IMR-90 (cell line): ENCODE measurements around the gene LYRM4. TPM values are rescaled to one million over a fixed set of nuclear protein-coding genes. Genes with fewer than 3 reads are reported as not detected.
A peak's percentile ranks its signal among the peaks of the same experiment; 100 is the strongest.

Source experiments
- ATAC-seq: fragments of 200-7000 bp; cut with Tn5 transposase; 2 replicates; pipeline ENCODE4 v1.9.1; 2020; ENCODE audit warnings: low read depth, mild to moderate bottlenecking, moderate library complexity
- BruUV-seq: library from RNA; stranded (reverse); fragments of 400-500 nt; replicated peaks from 2 replicates; lab custom pipeline; 2021; lab: Mats Ljungman, UMichigan
- CTCF ChIA-PET: fragments of 300-600 bp; formaldehyde crosslinking; extraction: SDS; loops from one replicate; lab custom pipeline; 2021; ENCODE audit warnings: antibody characterized with exemption; lab: Yijun Ruan, JAX
- POLR2A ChIA-PET: fragments of 300-600 bp; sonication (Branson Sonifier 250); formaldehyde crosslinking; loops from one replicate; lab custom pipeline; 2022; ENCODE audit warnings: antibody characterized with exemption; ENCODE audit not compliant: unreplicated experiment; lab: Charles Lee
- DNase-seq: peaks from one replicate; pipeline ENCODE4 v3.0.0; 2013
- H2AFZ ChIP-seq: replicated peaks from 2 replicates; pipeline ENCODE3; 2013; ENCODE audit warnings: low read length, mild to moderate bottlenecking; ENCODE audit not compliant: poor library complexity
- H2AK5ac ChIP-seq: 2 replicates; pipeline ENCODE4 v1.6.1; 2013; ENCODE audit warnings: low read depth, low read length, inconsistent platforms
- H2AK9ac ChIP-seq: replicated peaks from 2 replicates; pipeline ENCODE3; 2013; ENCODE audit warnings: mild to moderate bottlenecking, low read depth, low read length, moderate library complexity; ENCODE audit not compliant: poor library complexity
- H2BK120ac ChIP-seq: 2 replicates; pipeline ENCODE4 v1.6.1; 2013; ENCODE audit warnings: low read depth, low read length, inconsistent platforms
- H2BK15ac ChIP-seq: 3 replicates; pipeline ENCODE4 v1.6.1; 2013; ENCODE audit warnings: low read depth, low read length, inconsistent platforms
- H2BK20ac ChIP-seq: 2 replicates; pipeline ENCODE4 v1.6.1; 2013; ENCODE audit warnings: low read depth, mild to moderate bottlenecking, inconsistent platforms, low read length, moderate library complexity
- H2BK5ac ChIP-seq: 2 replicates; pipeline ENCODE4 v1.6.1; 2013; ENCODE audit warnings: mild to moderate bottlenecking, low read depth, low read length, inconsistent platforms; ENCODE audit not compliant: poor library complexity, severe bottlenecking
- H3K14ac ChIP-seq: replicated peaks from 2 replicates; pipeline ENCODE4 v1.6.1; 2013; ENCODE audit warnings: low read depth, low read length, inconsistent platforms
- H3K18ac ChIP-seq: 2 replicates; pipeline ENCODE4 v1.6.1; 2013; ENCODE audit warnings: low read depth, low read length, control low read depth
- H3K23ac ChIP-seq: 2 replicates; pipeline ENCODE4 v1.6.1; 2013; ENCODE audit warnings: low read depth, low read length, inconsistent platforms
- H3K27ac ChIP-seq: 2 replicates; pipeline ENCODE4 v1.5.1; 2013; ENCODE audit warnings: mild to moderate bottlenecking, control low read depth, low read length; ENCODE audit not compliant: insufficient read depth
- H3K27me3 ChIP-seq: 2 replicates; pipeline ENCODE4 v1.6.1; 2013; ENCODE audit warnings: low read length; ENCODE audit not compliant: control insufficient read depth, insufficient read depth
- H3K36me3 ChIP-seq: 2 replicates; pipeline ENCODE4 v1.6.1; 2013; ENCODE audit warnings: low read length, mixed read lengths; ENCODE audit not compliant: control insufficient read depth, insufficient read depth
- H3K4ac ChIP-seq: 2 replicates; pipeline ENCODE4 v1.6.1; 2013; ENCODE audit warnings: low read depth, low read length, inconsistent platforms
- H3K4me1 ChIP-seq: 2 replicates; pipeline ENCODE4 v1.6.1; 2013; ENCODE audit warnings: low read length, mixed read lengths; ENCODE audit not compliant: control insufficient read depth, insufficient read depth
- H3K4me2 ChIP-seq: 2 replicates; pipeline ENCODE4 v1.6.1; 2013; ENCODE audit warnings: low read depth, mild to moderate bottlenecking, control low read depth, low read length, moderate library complexity
- H3K4me3 ChIP-seq: 2 replicates; pipeline ENCODE4 v1.5.1; 2013; ENCODE audit warnings: low read depth, mild to moderate bottlenecking, control low read depth, low read length, moderate library complexity; ENCODE audit not compliant: insufficient read depth
- H3K56ac ChIP-seq: 2 replicates; pipeline ENCODE4 v1.6.1; 2013; ENCODE audit warnings: low read length, inconsistent platforms; ENCODE audit not compliant: insufficient read depth; ENCODE audit errors: extremely low read depth
- H3K79me1 ChIP-seq, 2 experiments: 2 replicates each; pipeline ENCODE4 v1.6.1; 2013; ENCODE audit warnings: low read length in 2 of 2, inconsistent platforms in 1 of 2, low read depth in 1 of 2
- H3K9ac ChIP-seq: 2 replicates; pipeline ENCODE4 v1.6.1; 2013; ENCODE audit warnings: low read depth, low read length, control low read depth
- H3K9me1 ChIP-seq: 2 replicates; pipeline ENCODE4 v1.6.1; 2013; ENCODE audit warnings: low read length, inconsistent platforms; ENCODE audit not compliant: insufficient read depth
- H3K9me3 ChIP-seq: 2 replicates; pipeline ENCODE4 v1.6.1; 2013; ENCODE audit warnings: low read length; ENCODE audit not compliant: control insufficient read depth, insufficient read depth
- H4K20me1 ChIP-seq: 2 replicates; pipeline ENCODE4 v1.6.1; 2013; ENCODE audit warnings: low read length, inconsistent platforms; ENCODE audit not compliant: insufficient read depth
- H4K5ac ChIP-seq: 2 replicates; pipeline ENCODE4 v1.6.1; 2013; ENCODE audit warnings: mild to moderate bottlenecking, low read depth, low read length, control low read depth
- H4K8ac ChIP-seq, 2 experiments: 2 replicates each; pipeline ENCODE4 v1.6.1; 2013; ENCODE audit warnings: low read depth in 2 of 2, low read length in 2 of 2, control low read depth in 1 of 2, inconsistent platforms in 1 of 2
- H4K91ac ChIP-seq: 2 replicates; pipeline ENCODE4 v1.6.1; 2013; ENCODE audit warnings: low read depth, low read length, inconsistent platforms; ENCODE audit not compliant: insufficient read depth
- BHLHE40 ChIP-seq: fragments of 150-350 bp; IDR thresholded peaks from 2 replicates; pipeline ENCODE4 v1.6.1; 2016; ENCODE audit warnings: mild to moderate bottlenecking, low read depth, low read length
- CEBPB ChIP-seq: IDR thresholded peaks from 2 replicates; pipeline ENCODE4 v1.6.1; 2012; ENCODE audit warnings: low read depth, low read length, improper control_type of control experiment
- ELK1 ChIP-seq: fragments of 150-350 bp; IDR thresholded peaks from 2 replicates; pipeline ENCODE4 v1.6.1; 2016; ENCODE audit warnings: low read depth, mild to moderate bottlenecking, low read length, moderate library complexity, borderline replicate concordance
- MAFK ChIP-seq: IDR thresholded peaks from 2 replicates; pipeline ENCODE4 v1.6.1; 2012; ENCODE audit warnings: low read depth, low read length, improper control_type of control experiment
- MAZ ChIP-seq: IDR thresholded peaks from 2 replicates; pipeline ENCODE4 v1.6.1; 2012; ENCODE audit warnings: low read depth, mild to moderate bottlenecking, low read length, improper control_type of control experiment, moderate library complexity, borderline replicate concordance
- MXI1 ChIP-seq: IDR thresholded peaks from 2 replicates; pipeline ENCODE4 v1.6.1; 2012; ENCODE audit warnings: low read depth, mild to moderate bottlenecking, low read length, moderate library complexity, borderline replicate concordance
- NFE2L2 ChIP-seq: fragments of 150-350 bp; IDR thresholded peaks from 2 replicates; pipeline ENCODE4 v1.6.1; 2016; ENCODE audit warnings: low read depth, mild to moderate bottlenecking, low read length
- WGBS, 2 experiments: methylation state at CpG; one replicate each; pipeline versions ENCODE4 v1.1.5 to v1.1.7; 2013; ENCODE audit warnings: missing lambda C conversion rate in 2 of 2; ENCODE audit not compliant: insufficient read length in 1 of 2; ENCODE audit errors: extremely low coverage in 2 of 2; 5-methylcytosine and 5-hydroxymethylcytosine counted together
- dilution Hi-C: fragments of 300-500 bp; cut with HindIII; formaldehyde crosslinking; loops from one replicate; pipeline ENCODE4 v1.14.3; 2018; ENCODE audit warnings: low sequenced_read_pairs; ENCODE audit not compliant: unreplicated experiment
- in situ Hi-C: fragments of 300-500 bp; cut with MboI; formaldehyde crosslinking; loops from 3 replicates; pipeline ENCODE4 v1.14.3; 2019; ENCODE audit warnings: low sequenced_read_pairs, inconsistent platforms, mixed read lengths
- intact Hi-C: fragments of 100-400 bp; cut with micrococcal nuclease; formaldehyde crosslinking; loops from 2 replicates; pipeline ENCODE4 v1.10.0; 2022
- polyA plus RNA-seq, 3 experiments: library from polyadenylated mRNA; depleted of rRNA; stranded (reverse); fragments of >200 nt; gene quantifications; 2 replicates each; pipeline ENCODE4 v1.2.3, GENCODE V29; 2012; ENCODE audit warnings: low replicate concordance in 1 of 3
- total RNA-seq: library from RNA; depleted of rRNA; stranded (reverse); fragments of >200 nt; gene quantifications from 2 replicates; pipeline ENCODE4 v1.2.3, GENCODE V29; 2012

The LYRM4 gene
- total and polyA plus RNA-seq, 2 of the 4 experiments (the other 2 are of a cell fraction) = 11.5 to 26.6 TPM

GRCh38 chr6:5188646-5189045, 72.1 kb downstream of the LYRM4 start:
- intact Hi-C loops = no loop called here
- WGBS, 2 experiments = no CpG with 5 or more reads among the region's 3 CpGs

More at GRCh38 chr6:5188646-5189045, 72.1 kb downstream of the LYRM4 start:
- no peaks in the 10 kb centered on the region; the same call in 1 of the 2 replicates for H4K20me1 ChIP-seq
- no TSS peak for BruUV-seq
- H4K8ac ChIP-seq = no peak overlapping the region
- no peak for ATAC-seq
- H2BK5ac ChIP-seq = no peak overlapping the region
- no peak for DNase-seq
- ChIA-PET POLR2A (no interaction called here), CTCF (interaction anchor here (0.7 kb wide), 1 partner anchor 25 kb away, joined by 7 read pairs; no protein-coding TSS in a partner anchor)
- no peak overlapping the region for H3K27ac ChIP-seq
- no peak overlapping the region for H2AK5ac ChIP-seq
- peaks cover 14% of the 10 kb centered on the region for H3K9me1 ChIP-seq
- H3K4me2 ChIP-seq = no peak overlapping the region
- H2AFZ ChIP-seq = no peak overlapping the region
- no peak overlapping the region for H2BK120ac ChIP-seq
- in situ Hi-C loops (no loop called here), dilution Hi-C loops (no loop called here)
- no peaks in the 10 kb centered on the region for H3K9me3 ChIP-seq
- no peak overlapping the region for H3K4ac ChIP-seq
- no peak overlapping the region for H3K23ac ChIP-seq
- no peak overlapping the region for H3K4me3 ChIP-seq
- no peak overlapping the region for H4K91ac ChIP-seq
- no peak overlapping the region for H2BK20ac ChIP-seq
- no peak overlapping the region for H2AK9ac ChIP-seq
- H2BK15ac ChIP-seq = no peak overlapping the region
- H3K18ac ChIP-seq = no peak overlapping the region; the same call in 1 of the 2 replicates
- H4K5ac ChIP-seq = no peak overlapping the region
- H3K4me1 ChIP-seq = peaks cover 9% of the 10 kb centered on the region
- H3K36me3 ChIP-seq = no peaks in the 10 kb centered on the region
- H3K56ac ChIP-seq = no peak overlapping the region
- H3K79me1 ChIP-seq = peaks cover 4% of the 10 kb centered on the region in 2 experiments; a peak in 2 of 4 replicates
- H3K27me3 ChIP-seq = no peaks in the 10 kb centered on the region
- TF ChIP-seq MAFK (no peak), MXI1 (no peak), BHLHE40 (no peak), NFE2L2 (no peak), CEBPB (0 out of 2 replicates have a peak, but pooled peaks have one; percentile 4), ELK1 (no peak), MAZ (no peak)
- H3K9ac ChIP-seq = no peak overlapping the region
- no peak overlapping the region for H3K14ac ChIP-seq
